SK-N-SH (cell line): Measurements from ENCODE around the gene HMGXB3. TPM values are rescaled to one million over a fixed set of nuclear protein-coding genes. Genes with fewer than 3 reads are reported as not detected.

Source experiments
- CTCF ChIA-PET: fragments of 300-600, 350-600 bp; formaldehyde crosslinking; extraction: SDS; loops from one replicate; lab custom pipeline; 2021; lab: Yijun Ruan, JAX
- POLR2A ChIA-PET: fragments of 350-600 bp; sonication (Branson Sonifier 250); formaldehyde crosslinking; extraction: SDS; loops from one replicate; lab custom pipeline; 2020; ENCODE audit warnings: antibody characterized with exemption, inconsistent platforms; lab: Yijun Ruan, JAX
- DNase-seq: peaks from one replicate; pipeline ENCODE4 v3.0.0; 2012
- H2AFZ ChIP-seq: fragments of 200-600 bp; sonication (generic); 2 replicates; pipeline ENCODE4 v1.8.1; 2016; ENCODE audit warnings: antibody characterized with exemption, mild to moderate bottlenecking, low read depth
- H3F3A ChIP-seq: fragments of 200-600 bp; sonication (generic); replicated peaks from 2 replicates; pipeline ENCODE3; 2016; ENCODE audit warnings: antibody characterized with exemption, mild to moderate bottlenecking; ENCODE audit not compliant: insufficient read depth
- H3K27ac ChIP-seq, 2 experiments: fragments of 200-500 bp in 1 of 2; fragments of 200-600 bp in 1 of 2; sonication (Bioruptor generic) in 1 of 2; sonication (generic), shearing (Covaris generic) in 1 of 2; 2 replicates each; pipeline versions ENCODE4 v1.5.1 to v1.6.1; 2014 to 2016; ENCODE audit warnings: low read depth in 2 of 2, inconsistent platforms in 1 of 2, low read length in 1 of 2, mild to moderate bottlenecking in 1 of 2, mixed read lengths in 1 of 2
- H3K27me3 ChIP-seq: fragments of 200-600 bp; sonication (generic), shearing (Covaris generic); 2 replicates; pipeline ENCODE4 v1.6.1; 2016; ENCODE audit warnings: mixed run types; ENCODE audit not compliant: insufficient read depth
- H3K36me3 ChIP-seq, 2 experiments: fragments of 200-500 bp in 1 of 2; fragments of 200-600 bp in 1 of 2; sonication (Bioruptor generic) in 1 of 2; sonication (generic) in 1 of 2; replicated peaks in 1 of 2; 2 replicates each; pipeline versions ENCODE3 to v1.5.1; 2014 to 2016; ENCODE audit warnings: low read length in 1 of 2, mild to moderate bottlenecking in 1 of 2; ENCODE audit not compliant: insufficient read depth in 2 of 2, control insufficient read depth in 1 of 2
- H3K4me1 ChIP-seq, 2 experiments: fragments of 200-500 bp in 1 of 2; fragments of 200-600 bp in 1 of 2; sonication (Bioruptor generic) in 1 of 2; sonication (generic), shearing (Covaris generic) in 1 of 2; 2 replicates each; pipeline versions ENCODE4 v1.5.1 to v1.6.1; 2014 to 2016; ENCODE audit warnings: low read depth in 1 of 2, low read length in 1 of 2, mixed run types in 1 of 2; ENCODE audit not compliant: insufficient read depth in 2 of 2, control insufficient read depth in 1 of 2
- H3K4me2 ChIP-seq: fragments of 200-600 bp; sonication (generic), shearing (Covaris generic); 2 replicates; pipeline ENCODE4 v1.6.1; 2017; ENCODE audit warnings: mixed run types
- H3K4me3 ChIP-seq, 2 experiments: fragments of 200-500 bp in 1 of 2; fragments of 200-600 bp in 1 of 2; sonication (Bioruptor generic) in 1 of 2; sonication (generic), shearing (Covaris generic) in 1 of 2; 2 replicates each; pipeline versions ENCODE4 v1.5.1 to v1.8.1; 2014 to 2016; ENCODE audit warnings: low read depth in 2 of 2, inconsistent platforms in 1 of 2, low read length in 1 of 2, mild to moderate bottlenecking in 1 of 2, mixed read lengths in 1 of 2, moderate library complexity in 1 of 2
- H3K79me2 ChIP-seq: fragments of 200-600 bp; sonication (generic); 2 replicates; pipeline ENCODE4 v1.8.1; 2017; ENCODE audit warnings: mild to moderate bottlenecking; ENCODE audit not compliant: insufficient read depth
- H3K9ac ChIP-seq: fragments of 200-600 bp; sonication (generic); 2 replicates; pipeline ENCODE4 v1.6.1; 2017; ENCODE audit warnings: mixed run types
- H3K9me2 ChIP-seq: fragments of 200-600 bp; sonication (generic); 2 replicates; pipeline ENCODE4 v1.6.1; 2017; ENCODE audit warnings: mixed run types
- H3K9me3 ChIP-seq: fragments of 200-600 bp; sonication (generic); 2 replicates; pipeline ENCODE4 v1.6.1; 2017; ENCODE audit warnings: mixed run types, mild to moderate bottlenecking, moderate library complexity
- H4K20me1 ChIP-seq: fragments of 200-600 bp; sonication (generic); 2 replicates; pipeline ENCODE4 v1.6.1; 2017; ENCODE audit warnings: mild to moderate bottlenecking, mixed run types; ENCODE audit not compliant: insufficient read depth
- EZH2phosphoT487 ChIP-seq: fragments of 200-600 bp; sonication (generic); IDR thresholded peaks from 2 replicates; pipeline ENCODE4 v1.6.1; 2017; ENCODE audit warnings: low read depth, mixed run types, mild to moderate bottlenecking, antibody characterized with exemption, moderate library complexity, borderline replicate concordance
- GABPA ChIP-seq: IDR thresholded peaks from 2 replicates; pipeline ENCODE4 v1.4.0; 2012; ENCODE audit warnings: low read depth, mild to moderate bottlenecking
- GATA2 ChIP-seq: sonication (generic); formaldehyde crosslinking; IDR thresholded peaks from 2 replicates; pipeline ENCODE4 v1.5.0; 2020; ENCODE audit warnings: mild to moderate bottlenecking, missing genetic modification reagents
- IRF3 ChIP-seq: fragments of 150-350 bp; IDR thresholded peaks from 2 replicates; pipeline ENCODE4 v1.6.1; 2016; ENCODE audit warnings: mild to moderate bottlenecking, low read depth, low read length
- JUND ChIP-seq: IDR thresholded peaks from 2 replicates; pipeline ENCODE4 v1.4.0; 2012
- TAF1 ChIP-seq: IDR thresholded peaks from 2 replicates; pipeline ENCODE4 v1.6.1; 2012; ENCODE audit warnings: low read depth, mild to moderate bottlenecking, low read length, moderate library complexity, borderline replicate concordance
- WGBS: methylation state at CpG from one replicate; pipeline ENCODE4 v1.1.6; 2017; ENCODE audit warnings: low lambda C conversion rate; 5-methylcytosine and 5-hydroxymethylcytosine counted together
- polyA plus RNA-seq, 3 experiments: library from polyadenylated mRNA; depleted of rRNA; stranded (reverse); fragments of >200 nt; gene quantifications; 2 replicates each; pipeline ENCODE4 v1.2.3, GENCODE V29; 2012
- TF ChIP-seq, protein P1 (sequence below): fragments of 200-600 bp; sonication (generic); IDR thresholded peaks from 2 replicates; pipeline ENCODE4 v1.6.1; 2017; ENCODE audit warnings: antibody characterized with exemption, mild to moderate bottlenecking, moderate library complexity
- TF ChIP-seq, protein P2 (sequence below): IDR thresholded peaks from 2 replicates; pipeline ENCODE4 v1.4.0; 2012; ENCODE audit warnings: low read depth
- TF ChIP-seq, protein P3 (sequence below): IDR thresholded peaks from 2 replicates; pipeline ENCODE4 v1.4.0; 2012; ENCODE audit warnings: low read depth, borderline replicate concordance

HMGXB3 gene
- polyA plus RNA-seq, 1 of the 3 experiments (the other 2 are of a cell fraction), result 28.8 TPM

DNA sequence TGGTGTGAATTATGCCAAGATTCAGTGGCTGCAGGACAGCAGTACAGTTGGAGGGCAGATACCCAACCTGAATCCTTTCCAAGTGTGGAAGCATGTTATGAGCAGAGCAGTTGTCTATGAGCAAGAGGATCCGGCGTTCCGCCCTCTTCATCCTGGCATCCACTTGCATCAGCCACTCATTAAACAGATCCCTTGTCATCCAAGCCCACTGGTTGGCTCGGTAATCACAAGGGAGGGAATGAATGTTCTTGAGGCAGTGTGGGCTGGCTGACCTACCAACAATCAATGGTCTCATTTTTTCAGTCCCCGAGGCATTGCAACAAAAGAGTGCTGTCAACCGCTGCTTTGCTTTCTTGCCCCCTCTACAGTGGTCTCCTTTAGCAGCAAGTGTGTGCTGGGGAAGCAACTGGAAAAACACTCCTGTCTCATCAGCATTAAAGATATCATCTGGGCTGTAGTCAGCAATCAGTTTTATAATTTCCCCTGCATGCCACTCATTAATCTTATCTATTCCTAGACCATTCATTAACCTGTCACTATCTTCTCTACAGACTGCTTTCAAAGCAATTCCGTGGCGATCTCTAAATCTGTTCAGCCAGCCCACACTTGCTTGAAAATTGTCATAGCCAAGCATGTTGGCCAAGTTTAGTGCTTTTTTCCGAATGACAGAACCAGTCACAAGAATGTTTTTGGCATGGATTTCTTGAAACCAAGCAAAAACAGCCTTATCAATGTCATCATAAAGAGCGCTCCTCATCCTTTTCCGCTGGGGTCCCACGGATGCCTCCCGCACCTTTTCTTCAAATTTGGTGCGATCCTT is 4.9 kb upstream of the HMGXB3 start (continued):
- TF ChIP-seq, protein P1, sequence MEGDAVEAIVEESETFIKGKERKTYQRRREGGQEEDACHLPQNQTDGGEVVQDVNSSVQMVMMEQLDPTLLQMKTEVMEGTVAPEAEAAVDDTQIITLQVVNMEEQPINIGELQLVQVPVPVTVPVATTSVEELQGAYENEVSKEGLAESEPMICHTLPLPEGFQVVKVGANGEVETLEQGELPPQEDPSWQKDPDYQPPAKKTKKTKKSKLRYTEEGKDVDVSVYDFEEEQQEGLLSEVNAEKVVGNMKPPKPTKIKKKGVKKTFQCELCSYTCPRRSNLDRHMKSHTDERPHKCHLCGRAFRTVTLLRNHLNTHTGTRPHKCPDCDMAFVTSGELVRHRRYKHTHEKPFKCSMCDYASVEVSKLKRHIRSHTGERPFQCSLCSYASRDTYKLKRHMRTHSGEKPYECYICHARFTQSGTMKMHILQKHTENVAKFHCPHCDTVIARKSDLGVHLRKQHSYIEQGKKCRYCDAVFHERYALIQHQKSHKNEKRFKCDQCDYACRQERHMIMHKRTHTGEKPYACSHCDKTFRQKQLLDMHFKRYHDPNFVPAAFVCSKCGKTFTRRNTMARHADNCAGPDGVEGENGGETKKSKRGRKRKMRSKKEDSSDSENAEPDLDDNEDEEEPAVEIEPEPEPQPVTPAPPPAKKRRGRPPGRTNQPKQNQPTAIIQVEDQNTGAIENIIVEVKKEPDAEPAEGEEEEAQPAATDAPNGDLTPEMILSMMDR, result no peak
- TF ChIP-seq GATA2 (CRISPR knock-in tag) (peak; percentile 82), EZH2phosphoT487 (no peak)

- H3K79me2 ChIP-seq, result peaks cover 19% of the 10 kb centered on the region
- H3K4me2 ChIP-seq, result no peak overlapping the region
- no peak overlapping the region for H3K4me3 ChIP-seq
- ChIA-PET POLR2A (no interaction called here), CTCF (interaction anchor here (1.3 to 8.8 kb wide), 5 partner anchors 37 to 354 kb away, joined by 5 to 506 read pairs (median 6); no protein-coding TSS in a partner anchor)
- peaks cover 24% of the 10 kb centered on the region for H3F3A ChIP-seq
- H3K9ac ChIP-seq, result no peak overlapping the region
- H3K4me1 ChIP-seq, result peaks cover 13 to 20% of the 10 kb centered on the region in 2 experiments; a peak in 2 of 4 replicates
- peaks cover 5 to 23% of the 10 kb centered on the region in 2 experiments for H3K36me3 ChIP-seq
- H3K27ac ChIP-seq, result 0 out of 4 replicates have a peak overlapping the region, but pooled peaks of 1 of the 2 experiments have one; percentile 25
- DNase-seq, result no peak
- H3K27me3 ChIP-seq, result no peaks in the 10 kb centered on the region
- 90% methylated on average over 6 of the region's 6 CpGs for WGBS
- no peak overlapping the region for H2AFZ ChIP-seq
- TF ChIP-seq, protein P2, sequence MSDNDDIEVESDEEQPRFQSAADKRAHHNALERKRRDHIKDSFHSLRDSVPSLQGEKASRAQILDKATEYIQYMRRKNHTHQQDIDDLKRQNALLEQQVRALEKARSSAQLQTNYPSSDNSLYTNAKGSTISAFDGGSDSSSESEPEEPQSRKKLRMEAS, result no peak
- TF ChIP-seq, protein P3, sequence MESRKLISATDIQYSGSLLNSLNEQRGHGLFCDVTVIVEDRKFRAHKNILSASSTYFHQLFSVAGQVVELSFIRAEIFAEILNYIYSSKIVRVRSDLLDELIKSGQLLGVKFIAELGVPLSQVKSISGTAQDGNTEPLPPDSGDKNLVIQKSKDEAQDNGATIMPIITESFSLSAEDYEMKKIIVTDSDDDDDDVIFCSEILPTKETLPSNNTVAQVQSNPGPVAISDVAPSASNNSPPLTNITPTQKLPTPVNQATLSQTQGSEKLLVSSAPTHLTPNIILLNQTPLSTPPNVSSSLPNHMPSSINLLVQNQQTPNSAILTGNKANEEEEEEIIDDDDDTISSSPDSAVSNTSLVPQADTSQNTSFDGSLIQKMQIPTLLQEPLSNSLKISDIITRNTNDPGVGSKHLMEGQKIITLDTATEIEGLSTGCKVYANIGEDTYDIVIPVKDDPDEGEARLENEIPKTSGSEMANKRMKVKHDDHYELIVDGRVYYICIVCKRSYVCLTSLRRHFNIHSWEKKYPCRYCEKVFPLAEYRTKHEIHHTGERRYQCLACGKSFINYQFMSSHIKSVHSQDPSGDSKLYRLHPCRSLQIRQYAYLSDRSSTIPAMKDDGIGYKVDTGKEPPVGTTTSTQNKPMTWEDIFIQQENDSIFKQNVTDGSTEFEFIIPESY, result no peak
- TF ChIP-seq, protein P1, result no peak
- TF ChIP-seq JUND (no peak), IRF3 (no peak), GABPA (no peak), TAF1 (no peak)
- no peaks in the 10 kb centered on the region for H3K9me2 ChIP-seq
- no peaks in the 10 kb centered on the region for H3K9me3 ChIP-seq
- H4K20me1 ChIP-seq, result no peaks in the 10 kb centered on the region
Observed at GRCh38 chr5:149996205-149996890, 4.2 kb upstream of the HMGXB3 start.
